ENCODE results near the gene C11orf21. TPM values are rescaled to one million over a fixed set of nuclear protein-coding genes. Genes with fewer than 3 reads are reported as not detected.
"Not testable (repeated sequence)": the region's sequence is repeated elsewhere in the genome, so short reads cannot be mapped to it uniquely, and the experiment has no call there.

Gene C11orf21
- total RNA-seq, 1 donor, result 17.3 TPM

DNA sequence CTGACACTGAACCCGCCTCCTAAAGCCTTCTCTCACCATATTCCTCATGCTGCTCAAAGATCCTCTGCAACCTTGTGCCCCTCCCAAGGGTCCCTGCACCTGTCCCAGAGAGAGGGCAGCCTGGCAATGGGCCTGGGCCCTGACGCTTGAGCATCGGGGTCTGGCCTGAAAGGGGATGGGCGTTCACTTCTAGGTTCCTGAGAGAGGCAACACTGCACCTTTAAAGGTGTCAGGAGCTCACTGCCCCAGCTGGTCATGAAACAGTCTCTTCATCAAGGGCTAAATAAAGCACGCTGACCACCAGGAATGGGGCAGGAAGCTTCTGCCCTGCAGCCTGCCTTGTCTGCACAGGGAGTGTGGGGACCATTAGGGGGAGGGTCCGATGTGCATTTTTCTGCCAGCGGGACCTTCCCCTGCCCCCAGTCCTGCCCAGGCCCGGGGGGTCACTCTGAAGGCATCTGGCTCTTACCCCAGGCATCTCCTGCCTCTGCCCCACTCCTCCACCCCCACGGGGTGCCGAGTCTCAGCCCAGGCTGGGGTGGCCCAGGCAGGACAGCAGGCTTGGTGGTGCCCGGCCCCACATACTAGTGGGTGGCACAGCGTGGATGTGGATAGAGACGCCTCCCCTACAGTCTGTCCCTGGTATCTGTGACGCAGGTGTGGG, 3.5 kb downstream of the C11orf21 start:
- H3K4me1 ChIP-seq (ENCODE audit: insufficient read depth, low read length), result peaks cover 50% of the 10 kb centered on the region
- H3K4me3 ChIP-seq (ENCODE audit: low read length), result no peak overlapping the region
- no peaks in the 10 kb centered on the region for H3K9me3 ChIP-seq (ENCODE audit: low read depth, low read length)
- H3K27me3 ChIP-seq (ENCODE audit: insufficient read depth, low read length), result no peaks in the 10 kb centered on the region

- Histone ChIP-seq H3K4me3 (ENCODE audit: low read length) (no peak overlapping the region), H3K27me3 (ENCODE audit: insufficient read depth, low read length) (no peaks in the 10 kb centered on the region), H3K4me1 (ENCODE audit: insufficient read depth, low read length) (peaks cover 44% of the 10 kb centered on the region), H3K9me3 (ENCODE audit: low read depth, low read length) (no peaks in the 10 kb centered on the region)
Observed at GRCh38 chr11:2297623-2298030, 4.1 kb downstream of the C11orf21 start.

- Histone ChIP-seq H3K4me1 (ENCODE audit: insufficient read depth, low read length) (peaks cover 43% of the 10 kb centered on the region), H3K4me3 (ENCODE audit: low read length) (no peak overlapping the region), H3K27me3 (ENCODE audit: insufficient read depth, low read length) (no peaks in the 10 kb centered on the region), H3K9me3 (ENCODE audit: low read depth, low read length) (no peaks in the 10 kb centered on the region)
Observed at GRCh38 chr11:2296913-2297622, 4.7 kb downstream of the C11orf21 start.

DNA sequence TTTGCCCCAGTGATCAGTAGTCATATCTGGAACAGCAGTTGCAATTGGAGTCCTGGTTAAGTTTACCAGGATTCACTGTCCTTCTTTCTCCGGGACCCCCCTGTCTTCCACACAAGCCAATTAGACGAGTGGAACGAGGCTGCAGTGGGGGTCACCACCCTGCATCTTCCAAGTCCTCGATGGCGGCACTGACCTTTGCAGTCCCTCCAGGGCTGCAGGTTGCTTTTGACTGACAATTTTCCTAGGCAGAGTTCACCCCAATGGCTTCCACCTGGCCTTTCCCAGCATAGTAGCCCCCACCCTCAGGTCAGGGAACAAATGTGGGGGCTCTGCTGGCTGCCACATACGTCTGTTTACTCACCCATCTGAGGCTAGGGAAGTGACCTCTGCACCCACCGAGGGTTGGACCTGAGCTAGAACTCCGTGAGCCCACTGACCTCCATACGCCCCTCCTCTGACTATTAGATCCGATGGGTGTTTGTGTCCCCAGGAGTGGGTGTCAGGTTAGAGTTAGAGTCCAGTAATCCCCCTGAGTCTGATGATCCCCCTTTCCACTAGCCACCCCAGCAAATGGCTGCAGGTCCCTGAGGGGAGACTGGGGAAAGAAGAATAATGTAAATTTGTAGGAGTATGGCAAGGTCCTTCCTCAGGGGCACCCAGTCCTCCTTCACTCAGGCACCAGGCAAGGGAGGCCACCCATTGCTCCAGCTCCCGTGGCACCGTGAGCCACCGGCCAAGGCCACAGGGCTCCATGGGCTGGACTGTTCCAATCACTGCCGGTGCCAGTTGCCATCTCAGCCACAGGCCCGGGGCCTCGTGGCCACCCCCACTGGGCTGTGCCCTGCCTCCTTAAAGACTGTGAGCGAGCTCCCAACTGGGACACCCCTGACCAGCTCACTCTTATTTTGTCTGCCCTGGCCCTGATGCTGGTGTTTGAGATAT, 5.5 kb downstream of the C11orf21 start:
- Histone ChIP-seq H3K27me3 (ENCODE audit: insufficient read depth, low read length) (no peaks in the 10 kb centered on the region), H3K4me3 (ENCODE audit: low read length) (no peak overlapping the region), H3K9me3 (ENCODE audit: low read depth, low read length) (no peaks in the 10 kb centered on the region), H3K4me1 (ENCODE audit: insufficient read depth, low read length) (peaks cover 43% of the 10 kb centered on the region)

DNA sequence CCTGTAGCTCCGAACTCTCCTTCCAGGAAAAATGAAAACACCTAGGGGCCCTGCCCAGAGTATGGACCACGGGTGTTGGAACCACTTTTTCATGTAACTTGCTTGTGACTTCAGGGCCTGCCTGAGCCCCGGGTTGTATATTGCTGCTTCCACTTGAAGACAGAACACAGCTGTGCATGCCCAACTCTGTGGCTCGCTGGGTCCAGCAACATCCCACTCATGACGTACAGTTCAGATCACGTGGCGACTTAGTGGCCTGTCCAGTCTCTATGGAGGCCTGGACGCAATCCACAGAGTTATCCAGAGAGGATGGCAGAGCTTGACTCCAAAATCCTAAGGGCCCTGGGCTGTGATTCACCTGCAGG, 6.8 kb downstream of the C11orf21 start:
- Histone ChIP-seq H3K4me1 (ENCODE audit: insufficient read depth, low read length) (peaks cover 38% of the 10 kb centered on the region), H3K4me3 (ENCODE audit: low read length) (no peak overlapping the region), H3K9me3 (ENCODE audit: low read depth, low read length) (no peaks in the 10 kb centered on the region), H3K27me3 (ENCODE audit: insufficient read depth, low read length) (no peaks in the 10 kb centered on the region)

DNA sequence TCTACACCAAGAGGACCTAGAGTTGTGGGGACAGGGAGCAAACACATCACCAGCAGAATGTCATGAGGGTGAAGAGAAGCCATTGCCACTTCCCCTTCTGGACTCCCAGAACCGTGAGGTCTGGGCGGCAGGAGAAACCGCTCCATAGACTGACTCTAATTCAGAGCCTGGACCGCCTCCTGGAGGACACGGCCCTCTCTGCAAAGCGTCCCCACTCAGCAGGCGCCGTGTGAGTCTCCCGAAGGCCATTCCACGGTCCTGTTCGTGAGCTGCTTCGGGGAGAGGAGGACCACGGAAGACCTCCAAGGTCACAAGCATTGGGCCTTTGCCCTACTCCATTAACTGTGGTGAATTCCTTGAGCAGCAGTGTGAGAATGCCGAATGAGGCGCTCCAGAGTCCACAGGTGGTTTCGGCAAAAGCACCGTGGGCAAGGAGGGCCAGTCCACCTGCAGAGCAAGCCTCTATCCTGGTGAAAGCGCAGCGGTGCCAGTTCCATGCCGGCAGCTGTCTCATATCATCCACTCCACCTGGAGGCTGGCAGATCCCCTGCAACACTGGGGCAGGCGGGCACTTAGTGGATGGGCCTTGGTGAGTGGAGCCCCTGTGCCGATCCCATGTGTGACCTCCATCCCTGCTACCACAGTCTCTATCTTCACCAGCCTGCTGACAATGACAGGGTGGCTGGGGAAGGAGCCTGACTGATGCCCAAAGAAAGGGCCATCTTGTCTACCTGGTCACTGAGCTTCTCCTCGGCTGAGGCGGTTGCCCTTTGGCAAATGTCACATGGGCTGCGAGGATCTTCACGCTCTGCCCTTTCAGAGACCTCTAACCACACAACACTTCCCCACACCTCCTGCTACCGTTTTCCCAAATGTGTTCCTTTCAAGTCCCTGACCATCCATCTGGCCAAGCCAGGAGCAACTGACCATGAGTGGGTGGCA, 7.5 kb downstream of the C11orf21 start:
- H3K9me3 ChIP-seq (ENCODE audit: low read depth, low read length), result no peaks in the 10 kb centered on the region
- no peak overlapping the region for H3K4me3 ChIP-seq (ENCODE audit: low read length)
- peaks cover 32% of the 10 kb centered on the region for H3K4me1 ChIP-seq (ENCODE audit: insufficient read depth, low read length)
- H3K27me3 ChIP-seq (ENCODE audit: insufficient read depth, low read length), result no peaks in the 10 kb centered on the region

- H3K9me3 ChIP-seq (ENCODE audit: low read depth, low read length), result no peaks in the 10 kb centered on the region
- no peaks in the 10 kb centered on the region for H3K27me3 ChIP-seq (ENCODE audit: insufficient read depth, low read length)
- H3K4me1 ChIP-seq (ENCODE audit: insufficient read depth, low read length), result peaks cover 25% of the 10 kb centered on the region
- H3K4me3 ChIP-seq (ENCODE audit: low read length), result no peak overlapping the region
Observed at GRCh38 chr11:2293531-2293971, 8.2 kb downstream of the C11orf21 start.

DNA sequence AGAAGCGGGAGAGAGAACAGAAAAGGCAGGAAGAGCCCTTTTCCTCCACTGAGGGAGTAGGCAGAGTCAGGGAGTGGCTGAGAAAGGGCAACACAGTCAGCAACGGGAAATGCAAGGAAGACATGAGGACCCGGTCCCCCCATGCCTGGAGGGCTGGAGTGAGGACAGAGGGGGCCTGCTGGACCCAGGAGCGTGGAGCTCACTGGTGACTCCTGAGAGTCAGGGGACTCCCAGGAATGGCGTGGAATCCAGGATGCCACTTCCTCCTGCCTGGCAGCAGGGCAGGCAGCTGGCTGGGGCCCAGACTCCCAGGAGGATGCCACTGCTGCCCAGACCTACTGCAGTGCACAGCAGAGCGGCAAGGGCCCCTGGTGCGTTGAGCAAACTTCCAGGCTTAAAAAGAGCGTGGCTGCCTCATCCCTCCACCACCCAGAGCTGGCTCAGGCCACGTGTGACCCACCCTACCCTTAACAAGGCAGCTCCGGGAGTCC, 11.3 kb downstream of the C11orf21 start:
- Histone ChIP-seq H3K27me3 (ENCODE audit: insufficient read depth, low read length) (no peaks in the 10 kb centered on the region), H3K4me3 (ENCODE audit: low read length) (no peak overlapping the region), H3K4me1 (ENCODE audit: insufficient read depth, low read length) (peaks cover 24% of the 10 kb centered on the region), H3K9me3 (ENCODE audit: low read depth, low read length) (no peaks in the 10 kb centered on the region)

DNA sequence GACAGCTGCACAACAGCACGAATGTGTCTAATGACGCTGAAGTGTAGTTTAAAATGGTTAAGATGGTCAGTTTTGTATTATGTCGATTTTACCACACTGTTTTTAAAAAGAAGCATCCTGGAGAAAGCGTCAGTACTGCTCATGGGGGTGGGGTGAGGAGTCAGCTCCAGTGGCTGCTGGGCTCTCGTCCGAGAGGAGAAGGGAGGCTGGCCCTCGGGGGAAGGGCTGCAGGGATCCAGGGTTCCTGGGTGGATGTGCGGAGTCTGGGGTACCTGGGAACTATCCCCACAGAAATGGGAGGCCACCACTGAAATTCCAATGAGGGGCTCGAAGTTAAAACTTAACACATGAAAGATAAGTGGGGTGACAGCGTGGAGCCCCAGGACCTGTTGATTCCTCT, 11.9 kb downstream of the C11orf21 start:
- Histone ChIP-seq H3K4me1 (ENCODE audit: insufficient read depth, low read length) (peaks cover 22% of the 10 kb centered on the region), H3K4me3 (ENCODE audit: low read length) (no peak overlapping the region), H3K9me3 (ENCODE audit: low read depth, low read length) (no peaks in the 10 kb centered on the region), H3K27me3 (ENCODE audit: insufficient read depth, low read length) (no peaks in the 10 kb centered on the region)

GRCh38 chr11:2289350-2289749, 12.4 kb downstream of the C11orf21 start:
- H3K9me3 ChIP-seq (ENCODE audit: low read depth, low read length), result no peaks in the 10 kb centered on the region
- H3K4me3 ChIP-seq (ENCODE audit: low read length), result no peak overlapping the region
- H3K27me3 ChIP-seq (ENCODE audit: insufficient read depth, low read length), result no peaks in the 10 kb centered on the region
- H3K4me1 ChIP-seq (ENCODE audit: insufficient read depth, low read length), result peaks cover 17% of the 10 kb centered on the region

GRCh38 chr11:2287091-2287490, 14.6 kb downstream of the C11orf21 start:
- Histone ChIP-seq H3K4me3 (ENCODE audit: low read length) (no peak overlapping the region), H3K9me3 (ENCODE audit: low read depth, low read length) (peaks cover 11% of the 10 kb centered on the region), H3K4me1 (ENCODE audit: insufficient read depth, low read length) (peaks cover 6% of the 10 kb centered on the region), H3K27me3 (ENCODE audit: insufficient read depth, low read length) (peaks cover 4% of the 10 kb centered on the region)

DNA sequence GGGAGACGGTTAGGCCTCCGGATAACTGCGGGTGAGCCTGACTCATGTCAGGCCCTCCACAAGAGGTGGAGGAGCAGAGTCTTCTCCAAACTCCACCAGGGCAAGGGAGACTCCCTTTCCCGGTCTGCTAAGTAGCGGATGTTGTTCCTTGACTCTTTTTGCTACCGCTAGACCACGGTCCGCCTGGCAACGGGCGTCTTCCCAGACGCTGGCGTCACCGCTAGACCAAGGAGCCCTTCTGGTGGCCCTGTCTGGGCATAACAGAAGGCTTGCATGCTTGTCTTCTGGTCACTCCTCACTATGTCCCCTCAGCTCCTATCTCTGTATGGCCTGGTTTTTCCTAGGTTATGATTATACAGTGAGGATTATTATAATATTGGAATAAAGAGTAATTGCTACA, 15.4 kb downstream of the C11orf21 start:
- H3K27me3 ChIP-seq (ENCODE audit: insufficient read depth, low read length); H3K4me3 ChIP-seq (ENCODE audit: low read length); H3K4me1 ChIP-seq (ENCODE audit: insufficient read depth, low read length): not testable (repeated sequence)
- peaks cover 19% of the 10 kb centered on the region for H3K9me3 ChIP-seq (ENCODE audit: low read depth, low read length)

- H3K4me3 ChIP-seq (ENCODE audit: low read length), result no peak overlapping the region
- H3K4me1 ChIP-seq (ENCODE audit: insufficient read depth, low read length), result no peaks in the 10 kb centered on the region
- H3K9me3 ChIP-seq (ENCODE audit: low read depth, low read length), result peaks cover 32% of the 10 kb centered on the region
- peaks cover 10% of the 10 kb centered on the region for H3K27me3 ChIP-seq (ENCODE audit: insufficient read depth, low read length)
Observed at GRCh38 chr11:2280208-2280607, 21.5 kb downstream of the C11orf21 start.

DNA sequence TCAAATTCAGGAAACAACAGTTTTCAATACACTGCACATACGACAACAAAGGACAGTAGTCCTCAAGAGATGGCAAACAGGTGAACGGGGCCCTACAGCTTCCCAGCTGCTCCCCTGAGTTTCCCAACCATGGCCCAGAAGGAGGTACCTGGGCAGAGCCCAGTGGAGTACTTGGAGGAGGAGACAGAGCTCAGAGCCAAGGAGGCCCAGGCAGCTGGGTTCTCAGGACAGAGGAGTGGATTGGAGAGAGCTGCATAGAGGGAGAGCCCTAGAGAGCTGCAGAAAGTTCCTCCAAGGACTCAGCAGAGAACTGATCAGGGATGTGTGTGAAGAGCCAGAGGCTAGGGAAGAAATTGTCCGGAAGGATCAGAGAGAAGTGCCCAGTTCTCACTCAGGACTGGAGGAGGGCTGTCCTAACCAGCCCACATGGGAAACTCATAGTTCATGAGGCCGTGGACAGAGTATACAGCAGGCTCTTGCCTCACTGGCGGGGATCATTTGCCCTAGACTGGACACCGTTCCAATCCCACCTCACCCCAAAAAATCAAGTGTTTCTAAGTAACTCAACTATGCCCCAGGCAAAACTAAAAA, 23.7 kb downstream of the C11orf21 start:
- H3K4me1 ChIP-seq (ENCODE audit: insufficient read depth, low read length), result no peaks in the 10 kb centered on the region
- peaks cover 30% of the 10 kb centered on the region for H3K9me3 ChIP-seq (ENCODE audit: low read depth, low read length)
- H3K27me3 ChIP-seq (ENCODE audit: insufficient read depth, low read length), result peaks cover 10% of the 10 kb centered on the region
- H3K4me3 ChIP-seq (ENCODE audit: low read length), result no peak overlapping the region
